IMR-90 (cell line): ENCODE data around the gene TBPL1.
"Not testable (repeated sequence)": the region's sequence is repeated elsewhere in the genome, so short reads cannot be mapped to it uniquely, and the experiment has no call there.

ENCODE experiments used
- BHLHE40 ChIP-seq: fragments of 150-350 bp; IDR thresholded peaks from 2 replicates; pipeline ENCODE4 v1.6.1; 2016; ENCODE audit warnings: mild to moderate bottlenecking, low read depth, low read length
- CEBPB ChIP-seq: IDR thresholded peaks from 2 replicates; pipeline ENCODE4 v1.6.1; 2012; ENCODE audit warnings: low read depth, low read length, improper control_type of control experiment
- CHD1 ChIP-seq: IDR thresholded peaks from 2 replicates; pipeline ENCODE4 v1.6.1; 2012; ENCODE audit warnings: low read depth, low read length, improper control_type of control experiment
- CTCF ChIP-seq: conservative IDR thresholded peaks from 2 replicates; pipeline ENCODE4 v1.5.1; 2012; ENCODE audit warnings: mild to moderate bottlenecking, low read depth, low read length, improper control_type of control experiment
- ELK1 ChIP-seq: fragments of 150-350 bp; IDR thresholded peaks from 2 replicates; pipeline ENCODE4 v1.6.1; 2016; ENCODE audit warnings: low read depth, mild to moderate bottlenecking, low read length, moderate library complexity, borderline replicate concordance
- FOS ChIP-seq: fragments of 150-350 bp; IDR thresholded peaks from 2 replicates; pipeline ENCODE4 v1.6.1; 2016; ENCODE audit warnings: low read depth, low read length
- MAZ ChIP-seq: IDR thresholded peaks from 2 replicates; pipeline ENCODE4 v1.6.1; 2012; ENCODE audit warnings: low read depth, mild to moderate bottlenecking, low read length, improper control_type of control experiment, moderate library complexity, borderline replicate concordance
- MXI1 ChIP-seq: IDR thresholded peaks from 2 replicates; pipeline ENCODE4 v1.6.1; 2012; ENCODE audit warnings: low read depth, mild to moderate bottlenecking, low read length, moderate library complexity, borderline replicate concordance
- POLR2A ChIP-seq: IDR thresholded peaks from 2 replicates; pipeline ENCODE4 v1.6.1; 2012; ENCODE audit warnings: mild to moderate bottlenecking, low read depth, low read length
- RAD21 ChIP-seq: IDR thresholded peaks from 2 replicates; pipeline ENCODE4 v1.6.1; 2012; ENCODE audit warnings: low read length, improper control_type of control experiment
- RCOR1 ChIP-seq: IDR thresholded peaks from 2 replicates; pipeline ENCODE4 v1.6.1; 2012; ENCODE audit warnings: mild to moderate bottlenecking, low read length, improper control_type of control experiment; ENCODE audit not compliant: insufficient replicate concordance
- RFX5 ChIP-seq: IDR thresholded peaks from 2 replicates; pipeline ENCODE4 v1.8.0; 2012; ENCODE audit warnings: low read depth, mild to moderate bottlenecking, low read length, moderate library complexity
- SMC3 ChIP-seq: fragments of 150-350 bp; IDR thresholded peaks from 2 replicates; pipeline ENCODE4 v1.6.1; 2016; ENCODE audit warnings: low read depth, mild to moderate bottlenecking, antibody characterized with exemption, low read length, moderate library complexity
- USF2 ChIP-seq: fragments of 150-350 bp; IDR thresholded peaks from 2 replicates; pipeline ENCODE4 v1.6.1; 2017; ENCODE audit warnings: mild to moderate bottlenecking, antibody characterized with exemption, low read length, low read depth

GRCh38 chr6:133967835-133968234 lies 14.8 kb downstream of the TBPL1 start:
- TF ChIP-seq MXI1, POLR2A, USF2, CTCF, RFX5, RAD21, MAZ, RCOR1, ELK1, CEBPB, SMC3, CHD1: not testable (repeated sequence)
- peak; percentile 35; the same call in 1 of the 2 replicates for TF ChIP-seq BHLHE40
- TF ChIP-seq FOS = 0 out of 2 replicates have a peak, but pooled peaks have one; percentile 7
